Measurements from ENCODE around the gene MALRD1.

GRCh38 chr10:19421674-19422073 lies 373.1 kb downstream of the MALRD1 start:
- no peak for TF ChIP-seq POLR2A (IDR thresholded peaks at IDR 0.05)
- TF ChIP-seq CTCF (IDR thresholded peaks at IDR 0.05) = no peak
- no peak for TF ChIP-seq POLR2AphosphoS5 (IDR thresholded peaks at IDR 0.05)
- no peak for TF ChIP-seq EP300 (IDR thresholded peaks at IDR 0.05)

Measured in sigmoid colon (tissue), 4 donors.